Type B pancreatic cell (in vitro differentiated cells): ENCODE measurements around the gene FCHSD1. TPM values are rescaled to one million over a fixed set of nuclear protein-coding genes. Genes with fewer than 3 reads are reported as not detected.

Experiments used
- DNase-seq: peaks from one replicate; pipeline ENCODE4 v3.0.0; 2021; ENCODE audit warnings: mixed read lengths; ENCODE audit not compliant: unreplicated experiment; ENCODE audit errors: extremely low spot score
- H3K27ac Mint-ChIP-seq: 2 replicates; pipeline ENCODE4 v1.8.0; 2021; ENCODE audit warnings: mild to moderate bottlenecking, mixed read lengths
- H3K27me3 Mint-ChIP-seq: 2 replicates; pipeline ENCODE4 v1.8.0; 2021; ENCODE audit warnings: mixed read lengths
- H3K36me3 Mint-ChIP-seq: 2 replicates; pipeline ENCODE4 v1.8.0; 2021; ENCODE audit warnings: mixed read lengths
- H3K4me1 Mint-ChIP-seq: one replicate; pipeline ENCODE4 v1.8.0; 2021; ENCODE audit warnings: mixed read lengths; ENCODE audit not compliant: unreplicated experiment
- H3K4me3 Mint-ChIP-seq: 2 replicates; pipeline ENCODE4 v1.8.0; 2021; ENCODE audit warnings: mild to moderate bottlenecking, mixed read lengths
- H3K9me3 Mint-ChIP-seq: 2 replicates; pipeline ENCODE4 v1.8.0; 2021; ENCODE audit warnings: mixed read lengths
- total RNA-seq: library from RNA; stranded (reverse); gene quantifications from 2 replicates; pipeline ENCODE4 v1.2.1, GENCODE V29; 2021; ENCODE audit warnings: low replicate concordance
- TF ChIP-seq, protein P1 (sequence below): fragments of 200-600 bp; sonication (generic); conservative IDR thresholded peaks from 2 replicates; pipeline ENCODE4 v1.5.0; 2021; ENCODE audit warnings: antibody characterized with exemption, mild to moderate bottlenecking

The FCHSD1 gene
- total RNA-seq, 1 donor from 2014 or later = 29.4 TPM

DNA sequence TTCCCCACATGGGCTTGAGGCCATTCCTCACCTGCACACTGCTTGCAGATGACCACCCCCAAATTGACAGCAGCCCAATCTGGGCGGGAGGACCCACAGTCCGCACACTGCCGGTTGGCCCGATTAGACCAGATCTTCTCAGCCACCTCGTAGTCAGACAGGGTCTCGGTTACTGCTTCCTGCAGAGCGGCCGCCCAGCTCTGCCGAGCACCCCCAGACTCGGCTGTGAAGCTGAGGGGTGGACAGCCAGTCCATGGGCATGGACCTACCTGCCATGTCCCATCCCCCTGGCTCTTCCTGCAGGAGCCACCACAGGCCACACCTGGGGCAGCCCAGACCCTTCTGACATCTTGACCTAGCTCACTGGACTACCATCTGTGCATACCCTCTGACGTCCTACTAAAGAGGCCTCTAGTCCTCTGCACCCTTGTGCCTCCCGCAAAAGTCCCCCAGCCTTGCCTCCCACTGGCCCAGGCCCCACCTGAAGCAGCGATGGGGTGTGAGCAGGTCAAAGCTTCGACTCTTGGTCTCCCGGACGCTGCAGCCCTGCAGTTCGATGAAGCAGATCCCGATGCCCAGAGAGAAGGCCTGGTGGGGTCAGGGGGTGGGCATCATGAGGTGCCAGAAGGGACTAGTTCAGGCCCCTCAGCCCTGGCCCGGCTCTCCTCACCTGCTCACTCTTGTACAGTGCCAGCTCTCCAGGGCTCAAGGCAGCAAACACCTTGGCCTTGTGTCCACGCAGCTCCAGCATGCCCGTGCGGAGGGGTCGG is 21.0 kb upstream of the FCHSD1 start:
- DNase-seq = no peak
- Mint-ChIP-seq H3K36me3 (peaks cover 5% of the 10 kb centered on the region), H3K27ac (no peak overlapping the region)

DNA sequence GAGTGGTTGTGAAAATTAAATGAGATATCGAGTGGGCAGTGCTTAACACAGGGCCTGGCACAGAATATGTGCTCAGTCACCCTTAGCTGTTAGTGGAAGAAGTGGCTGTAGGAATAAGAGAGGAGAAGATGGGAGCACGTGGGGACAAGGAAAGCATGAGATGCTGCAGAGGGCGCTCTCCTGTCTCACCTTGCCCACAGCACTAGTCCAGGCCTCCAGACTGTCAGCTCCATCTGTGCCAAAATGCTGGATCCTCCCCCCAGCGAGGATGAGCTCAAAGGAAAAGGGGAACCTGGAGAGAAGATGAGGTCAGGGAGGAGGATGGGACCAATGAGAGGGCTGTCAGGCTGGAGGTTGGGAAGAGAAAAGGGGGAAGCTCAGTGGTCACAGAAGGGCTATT is 18.3 kb upstream of the FCHSD1 start:
- DNase-seq = no peak
- peaks cover 5% of the 10 kb centered on the region for H3K36me3 Mint-ChIP-seq

More for the DNA sequence above, 21.0 kb upstream of the FCHSD1 start:
- peaks cover 6% of the 10 kb centered on the region for H3K4me1 Mint-ChIP-seq
- no peaks in the 10 kb centered on the region for H3K27me3 Mint-ChIP-seq
- no peaks in the 10 kb centered on the region for H3K9me3 Mint-ChIP-seq
- no peak overlapping the region for H3K4me3 Mint-ChIP-seq
- TF ChIP-seq, protein P1, sequence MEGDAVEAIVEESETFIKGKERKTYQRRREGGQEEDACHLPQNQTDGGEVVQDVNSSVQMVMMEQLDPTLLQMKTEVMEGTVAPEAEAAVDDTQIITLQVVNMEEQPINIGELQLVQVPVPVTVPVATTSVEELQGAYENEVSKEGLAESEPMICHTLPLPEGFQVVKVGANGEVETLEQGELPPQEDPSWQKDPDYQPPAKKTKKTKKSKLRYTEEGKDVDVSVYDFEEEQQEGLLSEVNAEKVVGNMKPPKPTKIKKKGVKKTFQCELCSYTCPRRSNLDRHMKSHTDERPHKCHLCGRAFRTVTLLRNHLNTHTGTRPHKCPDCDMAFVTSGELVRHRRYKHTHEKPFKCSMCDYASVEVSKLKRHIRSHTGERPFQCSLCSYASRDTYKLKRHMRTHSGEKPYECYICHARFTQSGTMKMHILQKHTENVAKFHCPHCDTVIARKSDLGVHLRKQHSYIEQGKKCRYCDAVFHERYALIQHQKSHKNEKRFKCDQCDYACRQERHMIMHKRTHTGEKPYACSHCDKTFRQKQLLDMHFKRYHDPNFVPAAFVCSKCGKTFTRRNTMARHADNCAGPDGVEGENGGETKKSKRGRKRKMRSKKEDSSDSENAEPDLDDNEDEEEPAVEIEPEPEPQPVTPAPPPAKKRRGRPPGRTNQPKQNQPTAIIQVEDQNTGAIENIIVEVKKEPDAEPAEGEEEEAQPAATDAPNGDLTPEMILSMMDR = no peak

DNA sequence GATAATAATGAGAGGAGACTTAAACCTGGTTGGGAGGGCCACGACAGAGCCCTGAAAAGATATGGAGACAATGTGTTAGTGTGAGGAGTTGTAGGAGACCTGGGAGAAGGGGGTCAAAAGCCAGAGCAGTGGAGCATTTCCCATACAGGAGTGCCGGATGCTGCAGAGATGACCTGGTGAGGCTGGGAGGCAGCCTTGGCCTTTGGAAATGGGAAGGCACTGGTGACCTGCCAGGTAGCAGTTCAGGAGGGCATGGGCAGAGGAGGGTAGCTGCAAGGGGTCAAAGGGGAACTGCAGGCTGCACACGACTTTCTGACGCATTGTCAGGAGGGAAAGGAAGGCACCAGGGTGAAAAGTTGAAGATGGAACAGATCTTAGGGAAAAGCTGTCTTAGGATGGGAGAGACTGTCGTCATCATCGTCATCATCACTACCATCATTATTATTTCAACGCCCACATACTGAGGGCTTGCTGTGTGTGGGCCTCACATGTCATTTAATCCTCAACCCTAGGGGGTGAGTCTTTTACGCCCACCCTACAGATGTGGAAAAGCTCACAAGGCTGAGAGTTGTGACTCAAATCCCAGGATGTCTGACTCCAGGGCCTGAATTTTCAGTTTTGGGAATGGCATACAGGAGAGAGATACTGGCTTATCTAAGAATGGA is 17.5 kb upstream of the FCHSD1 start:
- DNase-seq = no peak
- H3K9me3 Mint-ChIP-seq = no peaks in the 10 kb centered on the region
- no peaks in the 10 kb centered on the region for H3K27me3 Mint-ChIP-seq
- H3K4me1 Mint-ChIP-seq = peaks cover 10% of the 10 kb centered on the region
- TF ChIP-seq, protein P1 = no peak
- no peak overlapping the region for H3K4me3 Mint-ChIP-seq
- H3K36me3 Mint-ChIP-seq = peaks cover 5% of the 10 kb centered on the region
- no peak overlapping the region for H3K27ac Mint-ChIP-seq

More for the DNA sequence above, 18.3 kb upstream of the FCHSD1 start:
- Mint-ChIP-seq H3K4me3 (no peak overlapping the region), H3K9me3 (no peaks in the 10 kb centered on the region), H3K27me3 (no peaks in the 10 kb centered on the region), H3K4me1 (peaks cover 10% of the 10 kb centered on the region), H3K27ac (no peak overlapping the region)
- TF ChIP-seq, protein P1 = no peak

DNA sequence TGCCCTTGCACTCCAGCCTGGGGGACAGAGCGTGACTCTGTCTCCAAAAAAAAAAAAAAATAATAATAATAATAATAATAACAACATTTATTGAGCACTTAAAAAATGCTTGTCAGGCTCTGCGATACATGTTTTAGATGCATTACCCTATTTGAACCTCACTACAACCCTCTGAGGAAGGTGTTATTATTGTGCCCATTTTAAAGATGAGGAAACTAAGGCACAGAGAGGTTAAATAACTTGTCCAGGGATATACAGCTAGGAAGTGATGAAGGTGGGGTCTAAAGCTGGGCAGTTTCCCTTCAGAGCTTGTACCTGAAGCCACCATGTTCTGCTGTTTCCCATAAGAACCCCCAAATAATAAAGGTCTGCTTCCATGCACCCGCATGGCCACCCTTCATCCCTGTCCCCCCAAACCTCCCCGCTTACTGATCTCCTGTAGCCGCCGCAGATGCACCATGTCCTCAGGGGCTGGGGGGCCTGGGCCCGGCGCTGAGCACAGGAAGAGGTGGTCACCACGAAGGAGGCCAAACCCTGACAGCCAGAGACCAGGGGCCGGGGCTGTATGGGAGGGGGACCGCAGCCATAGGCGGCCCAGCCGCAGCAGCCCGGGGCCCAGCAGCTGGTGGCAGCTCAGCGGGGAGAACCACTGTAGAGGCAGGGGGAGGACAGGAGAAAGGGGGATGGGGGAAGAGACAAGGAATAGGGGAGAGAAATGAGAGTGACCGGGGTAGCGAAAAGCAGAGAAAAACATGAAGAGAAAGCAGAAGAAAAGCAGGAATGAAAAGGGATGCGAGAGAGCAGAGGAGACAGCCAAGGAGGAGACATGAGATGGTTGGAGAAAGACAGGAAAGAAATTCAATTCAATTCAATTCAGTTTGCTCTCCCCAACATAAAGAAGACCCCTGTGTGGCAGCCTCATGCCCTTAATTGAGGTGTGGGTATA is 15.1 kb upstream of the FCHSD1 start:
- Mint-ChIP-seq H3K4me1 (peaks cover 10% of the 10 kb centered on the region), H3K9me3 (no peaks in the 10 kb centered on the region), H3K4me3 (no peak overlapping the region), H3K36me3 (peaks cover 5% of the 10 kb centered on the region), H3K27me3 (no peaks in the 10 kb centered on the region), H3K27ac (no peak overlapping the region)
- no peak for DNase-seq
- TF ChIP-seq, protein P1 = no peak

DNA sequence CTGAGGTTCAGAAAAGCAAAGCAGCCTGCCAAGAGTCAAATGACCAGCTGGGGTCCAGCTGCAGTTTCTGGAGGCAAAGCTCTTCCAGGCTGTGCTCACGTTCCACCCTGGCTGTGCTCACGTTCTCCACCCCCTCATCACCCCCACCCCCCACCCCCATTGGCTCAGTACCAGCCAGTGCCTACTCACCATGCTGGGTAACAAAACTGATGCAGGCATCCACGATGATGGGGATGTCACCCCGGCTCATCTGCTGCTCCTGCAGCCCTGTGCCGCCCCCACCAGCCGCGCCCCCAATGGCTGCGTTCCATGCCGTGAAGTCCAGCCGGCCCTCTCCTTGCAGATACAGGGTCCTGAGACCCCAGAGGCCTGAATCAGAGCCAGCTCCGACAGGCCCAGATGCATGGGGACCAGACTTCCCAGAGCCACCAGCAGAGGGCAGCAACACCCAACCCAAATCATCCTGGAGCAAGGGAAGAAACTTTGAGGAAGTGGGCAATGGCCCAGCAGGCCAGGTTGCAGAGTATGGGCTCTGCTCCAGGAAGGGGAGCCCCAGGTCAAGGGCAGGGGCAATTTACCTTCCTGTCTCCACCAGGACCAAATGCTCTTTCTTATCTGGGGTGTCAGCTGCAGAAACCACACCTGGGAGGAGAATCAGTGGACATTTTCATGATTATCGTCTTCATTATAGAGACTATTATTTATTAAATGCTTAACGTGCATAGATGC is 13.7 kb upstream of the FCHSD1 start:
- no peak overlapping the region for H3K27ac Mint-ChIP-seq
- H3K36me3 Mint-ChIP-seq = peaks cover 5% of the 10 kb centered on the region
- TF ChIP-seq, protein P1 = peak; percentile 94
- no peak overlapping the region for H3K4me3 Mint-ChIP-seq
- no peaks in the 10 kb centered on the region for H3K9me3 Mint-ChIP-seq
- H3K27me3 Mint-ChIP-seq = no peaks in the 10 kb centered on the region
- peaks cover 10% of the 10 kb centered on the region for H3K4me1 Mint-ChIP-seq
- DNase-seq = peak; percentile 80
